B cell (primary cell): ENCODE data around the gene PEX16. TPM values are rescaled to one million over a fixed set of nuclear protein-coding genes. Genes with fewer than 3 reads are reported as not detected.
A peak's percentile ranks its signal among the peaks of the same experiment; 100 is the strongest.

Experiments
- ATAC-seq: fragments of 200-7000 bp; cut with Tn5 transposase; one replicate; pipeline ENCODE4 v1.10.0; 2021; ENCODE audit warnings: low read depth, mild to moderate bottlenecking, moderate number of reproducible peaks, moderate library complexity
- CTCF ChIA-PET: fragments of 350-600 bp; sonication (Branson Sonifier 250); formaldehyde crosslinking; loops from one replicate; lab custom pipeline; 2021; ENCODE audit warnings: antibody characterized with exemption, inconsistent platforms; lab: Charles Lee
- POLR2A ChIA-PET: fragments of 350-600 bp; sonication (Branson Sonifier 250); formaldehyde crosslinking; loops from one replicate; lab custom pipeline; 2021; ENCODE audit warnings: antibody characterized with exemption; lab: Charles Lee
- DNase-seq: peaks from one replicate; pipeline ENCODE4 v3.0.0; 2013
- H2AFZ ChIP-seq: 2 replicates; pipeline ENCODE4 v1.6.1; 2012; ENCODE audit warnings: mild to moderate bottlenecking, low read depth, low read length; ENCODE audit not compliant: insufficient read depth, poor library complexity, severe bottlenecking
- H3K27ac ChIP-seq, 2 donors: 1 replicate in 1 of 2; 2 replicates in 1 of 2; pipeline ENCODE4 v1.5.1; 2012 to 2013; ENCODE audit warnings: low read length in 2 of 2, mild to moderate bottlenecking in 2 of 2, moderate library complexity in 1 of 2
- H3K27me3 ChIP-seq, 4 experiments: fragments of 200-600 bp in 1 of 4; sonication (generic) in 1 of 4; replicated peaks in 1 of 4; 1 replicate in 2 of 4; 2 replicates in 2 of 4; pipeline versions ENCODE4 v1.6.1 to v1.7.0; 2013 to 2016; ENCODE audit warnings: low read length in 3 of 4, mild to moderate bottlenecking in 2 of 4, mixed read lengths in 1 of 4, moderate library complexity in 1 of 4; ENCODE audit not compliant: insufficient read depth in 4 of 4, control insufficient read depth in 3 of 4; ENCODE audit errors: control extremely low read depth in 1 of 4
- H3K36me3 ChIP-seq, 2 experiments: replicated peaks in 1 of 2; 1 replicate in 1 of 2; 2 replicates in 1 of 2; pipeline versions ENCODE4 v1.6.1 to v1.7.1; 2013; ENCODE audit warnings: low read length in 1 of 2; ENCODE audit not compliant: insufficient read depth in 2 of 2, control insufficient read depth in 1 of 2; ENCODE audit errors: control extremely low read depth in 1 of 2, extremely low read depth in 1 of 2
- H3K4me1 ChIP-seq, 2 donors: fragments of 200-600 bp in 1 of 2; sonication (generic) in 1 of 2; 1 replicate in 1 of 2; 2 replicates in 1 of 2; pipeline versions ENCODE4 v1.5.1 to v1.6.1; 2013 to 2017; ENCODE audit warnings: low read length in 2 of 2; ENCODE audit not compliant: control insufficient read depth in 2 of 2, insufficient read depth in 2 of 2
- H3K4me2 ChIP-seq: replicated peaks from 2 replicates; pipeline ENCODE3; 2012; ENCODE audit warnings: mild to moderate bottlenecking, low read depth, low read length; ENCODE audit not compliant: poor library complexity, severe bottlenecking
- H3K4me3 ChIP-seq, 5 experiments: fragments of 200-600 bp in 1 of 5; sonication (generic) in 1 of 5; 1 replicate in 3 of 5; 2 replicates in 2 of 5; pipeline versions ENCODE4 v1.5.1 to v1.7.0; 2011 to 2016; ENCODE audit warnings: low read length in 4 of 5, mild to moderate bottlenecking in 4 of 5, low read depth in 2 of 5, control low read depth in 1 of 5, moderate library complexity in 1 of 5; ENCODE audit not compliant: insufficient read depth in 1 of 5; ENCODE audit errors: control extremely low read depth in 1 of 5, extremely low read depth in 1 of 5
- H3K79me2 ChIP-seq: fragments of 200-600 bp; sonication (generic); one replicate; pipeline ENCODE4 v1.6.0; 2016; ENCODE audit warnings: low read length; ENCODE audit not compliant: control insufficient read depth, insufficient read depth
- H3K9ac ChIP-seq: fragments of 200-600 bp; sonication (generic); 2 replicates; pipeline ENCODE4 v1.6.1; 2017; ENCODE audit warnings: mild to moderate bottlenecking, low read length, moderate library complexity
- H3K9me3 ChIP-seq, 3 donors: one replicate each; pipeline versions ENCODE4 v1.6.1 to v1.7.1; 2013; ENCODE audit warnings: low read length in 2 of 3; ENCODE audit not compliant: control insufficient read depth in 2 of 3, insufficient read depth in 1 of 3; ENCODE audit errors: control extremely low read depth in 1 of 3
- H4K20me1 ChIP-seq: 2 replicates; pipeline ENCODE4 v1.6.0; 2012; ENCODE audit warnings: mild to moderate bottlenecking, low read length; ENCODE audit not compliant: insufficient read depth, control insufficient read depth, poor library complexity, severe bottlenecking
- H3K27ac Mint-ChIP-seq: one replicate; pipeline ENCODE4 v1.8.0; 2021; ENCODE audit warnings: mixed read lengths
- H3K27me3 Mint-ChIP-seq: one replicate; pipeline ENCODE4 v1.8.0; 2021; ENCODE audit warnings: mixed read lengths
- H3K4me1 Mint-ChIP-seq: one replicate; pipeline ENCODE4 v1.8.0; 2021; ENCODE audit warnings: mixed read lengths
- H3K4me3 Mint-ChIP-seq: one replicate; pipeline ENCODE4 v1.8.0; 2021; ENCODE audit warnings: mixed read lengths
- H3K9me3 Mint-ChIP-seq: one replicate; pipeline ENCODE4 v1.8.0; 2022; ENCODE audit warnings: mixed read lengths; ENCODE audit not compliant: insufficient read depth
- EZH2 ChIP-seq: IDR thresholded peaks from 2 replicates; pipeline ENCODE4 v1.6.1; 2012; ENCODE audit warnings: borderline replicate concordance, low read depth, mild to moderate bottlenecking, moderate library complexity, low read length; ENCODE audit not compliant: insufficient read depth, poor library complexity, severe bottlenecking
- WGBS: methylation state at CpG from one replicate; pipeline ENCODE4 v1.1.5; 2013; ENCODE audit warnings: missing lambda C conversion rate; ENCODE audit not compliant: insufficient coverage; 5-methylcytosine and 5-hydroxymethylcytosine counted together
- intact Hi-C: fragments of 100-400 bp; cut with micrococcal nuclease; formaldehyde crosslinking; loops from one replicate; pipeline ENCODE4 v1.10.0; 2022
- polyA plus RNA-seq: library from polyadenylated mRNA; depleted of rRNA; stranded (reverse); fragments of >200 nt; gene quantifications from 2 replicates; pipeline ENCODE4 v1.2.3, GENCODE V29; 2012
- total RNA-seq, 2 donors: library from RNA; stranded (reverse); fragments of 120-200 nt in 1 of 2; gene quantifications; 1 replicate in 1 of 2; 2 replicates in 1 of 2; pipeline versions ENCODE4 v1.2.3 to v1.2.4, GENCODE V29; 2013 to 2022
- TF ChIP-seq, protein P1 (sequence below): fragments of 200-600 bp; IDR thresholded peaks from one replicate; pipeline ENCODE4 v1.8.0; 2022; ENCODE audit warnings: antibody characterized with exemption, mild to moderate bottlenecking

Gene PEX16
- total and polyA plus RNA-seq, 2 donors (not counting 1 experiment from before 2014, with no cell fraction given) = 89.4 to 107 TPM

DNA sequence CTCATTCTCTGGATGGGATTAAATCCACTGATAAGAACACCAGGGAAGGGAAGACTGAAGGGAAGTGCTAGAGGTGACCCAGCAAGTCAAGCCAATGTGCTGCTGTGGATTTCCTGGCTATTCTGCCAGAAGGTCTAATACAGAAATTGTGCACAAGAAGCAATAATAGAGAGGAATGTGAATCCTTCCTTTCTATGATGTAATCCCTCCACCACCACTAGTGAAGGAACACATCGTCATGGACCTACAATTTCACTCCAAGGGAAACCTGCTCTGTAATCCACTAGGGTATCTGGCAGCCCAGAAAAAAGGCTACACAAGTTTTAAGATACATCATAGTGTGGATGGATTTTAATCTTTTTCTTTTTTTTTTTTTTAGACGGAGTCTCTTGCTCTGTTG is 22.2 kb upstream of the PEX16 start:
- Mint-ChIP-seq H3K27ac (peak overlapping the region; percentile 43), H3K4me1 (peaks cover 52% of the 10 kb centered on the region), H3K4me3 (no peak overlapping the region), H3K27me3 (no peaks in the 10 kb centered on the region), H3K9me3 (no peaks in the 10 kb centered on the region)
- H3K9ac ChIP-seq = no peak overlapping the region
- peaks cover 26% of the 10 kb centered on the region for H3K79me2 ChIP-seq
- DNase-seq (no peak), ATAC-seq (no peak)
- H3K4me1 ChIP-seq = peaks cover 45 to 48% of the 10 kb centered on the region in 2 donors
- CTCF ChIA-PET = interaction anchor here (1.0 to 11.4 kb wide), 5 partner anchors 8 to 26 kb away, joined by 3 to 98 read pairs (median 10); partner anchors contain the start of genes LARGE2 and PEX16
- no peaks in the 10 kb centered on the region for H3K9me3 ChIP-seq
- H3K4me3 ChIP-seq = no peak overlapping the region
- H3K4me2 ChIP-seq = peak overlapping the region; percentile 37
- POLR2A ChIA-PET = interaction anchor here (1.0 to 10.9 kb wide), 3 partner anchors 8 to 19 kb away, joined by 6 to 162 read pairs (median 6); partner anchors contain the start of genes LARGE2 and PEX16
- no CpG with 5 or more reads among the region's 2 CpGs for WGBS
- H3K36me3 ChIP-seq = peaks cover 0 to 9% of the 10 kb centered on the region in 2 experiments
- H2AFZ ChIP-seq = no peak overlapping the region
- H3K27ac ChIP-seq = peak overlapping the region; percentile 13 to 92
- H4K20me1 ChIP-seq = no peaks in the 10 kb centered on the region
- intact Hi-C loops = loop anchor here (10.0 kb wide), 1 partner anchor 1615 kb away; the partner anchor contains the start of gene CELF1
- no peaks in the 10 kb centered on the region for H3K27me3 ChIP-seq
- no peak for TF ChIP-seq EZH2
- TF ChIP-seq, protein P1, sequence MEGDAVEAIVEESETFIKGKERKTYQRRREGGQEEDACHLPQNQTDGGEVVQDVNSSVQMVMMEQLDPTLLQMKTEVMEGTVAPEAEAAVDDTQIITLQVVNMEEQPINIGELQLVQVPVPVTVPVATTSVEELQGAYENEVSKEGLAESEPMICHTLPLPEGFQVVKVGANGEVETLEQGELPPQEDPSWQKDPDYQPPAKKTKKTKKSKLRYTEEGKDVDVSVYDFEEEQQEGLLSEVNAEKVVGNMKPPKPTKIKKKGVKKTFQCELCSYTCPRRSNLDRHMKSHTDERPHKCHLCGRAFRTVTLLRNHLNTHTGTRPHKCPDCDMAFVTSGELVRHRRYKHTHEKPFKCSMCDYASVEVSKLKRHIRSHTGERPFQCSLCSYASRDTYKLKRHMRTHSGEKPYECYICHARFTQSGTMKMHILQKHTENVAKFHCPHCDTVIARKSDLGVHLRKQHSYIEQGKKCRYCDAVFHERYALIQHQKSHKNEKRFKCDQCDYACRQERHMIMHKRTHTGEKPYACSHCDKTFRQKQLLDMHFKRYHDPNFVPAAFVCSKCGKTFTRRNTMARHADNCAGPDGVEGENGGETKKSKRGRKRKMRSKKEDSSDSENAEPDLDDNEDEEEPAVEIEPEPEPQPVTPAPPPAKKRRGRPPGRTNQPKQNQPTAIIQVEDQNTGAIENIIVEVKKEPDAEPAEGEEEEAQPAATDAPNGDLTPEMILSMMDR = no peak

DNA sequence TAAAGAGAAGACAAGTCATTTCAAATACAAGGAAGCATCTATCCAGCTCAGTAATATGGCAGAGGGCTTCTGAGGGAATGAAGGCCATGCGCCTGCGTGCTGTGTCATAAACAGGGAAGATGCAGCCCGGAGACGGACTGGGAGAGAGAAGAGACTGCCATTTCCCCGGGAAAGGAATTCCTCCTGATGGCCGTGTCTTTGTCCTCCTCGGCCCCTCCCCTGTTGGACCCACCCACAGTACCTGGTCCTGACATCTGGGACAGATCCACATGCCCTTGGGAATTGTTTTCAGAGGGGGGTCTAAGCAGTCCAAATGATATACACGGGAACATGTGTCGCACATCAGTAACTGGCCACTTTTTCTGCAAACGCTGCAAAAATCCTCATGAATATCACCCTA is 20.2 kb upstream of the PEX16 start:
- peak overlapping the region; percentile 69 for H3K4me3 Mint-ChIP-seq

More for the DNA sequence above, 20.2 kb upstream of the PEX16 start:
- DNase-seq (no peak), ATAC-seq (no peak)
- Histone ChIP-seq H3K9ac (peak overlapping the region; percentile 53), H3K4me3 (peak overlapping the region in 2 of 5 experiments; percentile 16 to 60), H3K4me1 (peaks cover 60 to 62% of the 10 kb centered on the region in 2 donors), H2AFZ (no peak overlapping the region), H3K36me3 (peaks cover 0 to 12% of the 10 kb centered on the region in 2 experiments), H3K79me2 (peaks cover 44% of the 10 kb centered on the region), H3K27ac (peak overlapping the region; percentile 73 to 92), H4K20me1 (no peaks in the 10 kb centered on the region), H3K9me3 (no peaks in the 10 kb centered on the region), H3K4me2 (peak overlapping the region; percentile 77), H3K27me3 (no peaks in the 10 kb centered on the region)
- H3K4me1 Mint-ChIP-seq = peaks cover 67% of the 10 kb centered on the region
- intact Hi-C loops = loop anchor here (1.0 to 10.0 kb wide), 2 partner anchors 8 to 1617 kb away; partner anchors contain the start of gene CELF1
- 97% methylated on average over 5 of the region's 10 CpGs for WGBS
- TF ChIP-seq, protein P1 = no peak
- no peak for TF ChIP-seq EZH2
- H3K27ac Mint-ChIP-seq = peak overlapping the region; percentile 90
- no peaks in the 10 kb centered on the region for H3K27me3 Mint-ChIP-seq
- ChIA-PET CTCF (interaction anchor here (1.1 to 11.4 kb wide), 4 partner anchors 8 to 96 kb away, joined by 3 to 98 read pairs (median 23); partner anchors contain the start of genes LARGE2 and PEX16), POLR2A (interaction anchor here (1.6 to 10.9 kb wide), 2 partner anchors 8 to 17 kb away, joined by 6 to 162 read pairs; partner anchors contain the start of genes LARGE2 and PEX16)
- no peaks in the 10 kb centered on the region for H3K9me3 Mint-ChIP-seq
